Sigmoid colon (tissue), 7 donors: ENCODE measurements around the gene SLC17A7. TPM values are rescaled to one million over a fixed set of nuclear protein-coding genes. Genes with fewer than 3 reads are reported as not detected.
A peak's percentile ranks its signal among the peaks of the same experiment; 100 is the strongest.

Source experiments
- DNase-seq: peaks from one replicate; pipeline ENCODE4 v3.0.0-alpha.2; 2019
- H3K27ac ChIP-seq, 4 donors: fragments of 200-600 bp; sonication (generic); one replicate each; pipeline ENCODE4 v1.5.1; 2016 to 2019; ENCODE audit warnings: mild to moderate bottlenecking in 1 of 4
- H3K27me3 ChIP-seq, 3 donors: fragments of 200-600 bp; sonication (generic); one replicate each; pipeline ENCODE4 v1.5.1; 2019; ENCODE audit warnings: mild to moderate bottlenecking in 1 of 3
- H3K36me3 ChIP-seq, 4 donors: fragments of 200-600 bp; sonication (generic); one replicate each; pipeline ENCODE4 v1.5.1; 2016 to 2019
- H3K4me1 ChIP-seq, 4 donors: fragments of 200-600 bp; sonication (generic); one replicate each; pipeline ENCODE4 v1.5.1; 2017 to 2019
- H3K4me3 ChIP-seq, 4 donors: fragments of 200-600 bp; sonication (generic); one replicate each; pipeline ENCODE4 v1.5.1; 2017 to 2019; ENCODE audit warnings: mild to moderate bottlenecking in 2 of 4, moderate library complexity in 1 of 4
- H3K9me3 ChIP-seq, 4 donors: fragments of 200-600 bp in 3 of 4; sonication (generic) in 3 of 4; one replicate each; pipeline versions ENCODE4 v1.5.1 to v1.6.1; 2013 to 2019
- EP300 ChIP-seq, 4 donors: sonication (generic); formaldehyde crosslinking; IDR thresholded peaks; one replicate each; pipeline ENCODE4 v1.6.1; 2017; ENCODE audit warnings: antibody characterized with exemption in 4 of 4
- POLR2A ChIP-seq, 2 donors: fragments of 450-650 bp; IDR thresholded peaks; one replicate each; pipeline ENCODE4 v1.6.1; 2016; ENCODE audit warnings: antibody characterized with exemption in 2 of 2, mild to moderate bottlenecking in 2 of 2, moderate library complexity in 2 of 2
- POLR2AphosphoS5 ChIP-seq, 4 donors: sonication (generic); formaldehyde crosslinking; IDR thresholded peaks; one replicate each; pipeline ENCODE4 v1.6.1; 2017; ENCODE audit warnings: antibody characterized with exemption in 4 of 4
- WGBS, 2 donors: extraction: QIAGEN DNeasy Blood & Tissue Kit; methylation state at CpG; one replicate each; pipeline ENCODE4 v1.1.7; 2013; 5-methylcytosine and 5-hydroxymethylcytosine counted together
- intact Hi-C: fragments of 100-400 bp; cut with DNase I; formaldehyde crosslinking; loops from one replicate; pipeline ENCODE4 v1.15.1; 2023
- polyA plus RNA-seq, 3 donors: library from polyadenylated mRNA; stranded (reverse); fragments of 200-250 nt; gene quantifications; one replicate each; pipeline ENCODE4 v1.2.3, GENCODE V29; 2013
- total RNA-seq, 4 donors: library from RNA; depleted of rRNA; stranded (reverse); fragments of >200 nt; gene quantifications; one replicate each; pipeline ENCODE4 v1.1.0, GENCODE V29; 2016
- TF ChIP-seq, protein P1 (sequence below), 4 experiments: fragments of 450-650 bp in 3 of 4; fragments of 200-600 bp in 1 of 4; IDR thresholded peaks; one replicate each; pipeline ENCODE4 v1.5.1; 2016 to 2019; ENCODE audit warnings: antibody characterized with exemption in 4 of 4, mild to moderate bottlenecking in 3 of 4, moderate library complexity in 2 of 4
- donor health status: healthy with polysubstance abuse.
- donor health status: Bipolar disorder and iron deficiency.
- donor health status: healthy.

The SLC17A7 gene
- total and polyA plus RNA-seq, 7 donors = 0.23 to 1.8 (median 0.62) TPM; not detected in 1

DNA sequence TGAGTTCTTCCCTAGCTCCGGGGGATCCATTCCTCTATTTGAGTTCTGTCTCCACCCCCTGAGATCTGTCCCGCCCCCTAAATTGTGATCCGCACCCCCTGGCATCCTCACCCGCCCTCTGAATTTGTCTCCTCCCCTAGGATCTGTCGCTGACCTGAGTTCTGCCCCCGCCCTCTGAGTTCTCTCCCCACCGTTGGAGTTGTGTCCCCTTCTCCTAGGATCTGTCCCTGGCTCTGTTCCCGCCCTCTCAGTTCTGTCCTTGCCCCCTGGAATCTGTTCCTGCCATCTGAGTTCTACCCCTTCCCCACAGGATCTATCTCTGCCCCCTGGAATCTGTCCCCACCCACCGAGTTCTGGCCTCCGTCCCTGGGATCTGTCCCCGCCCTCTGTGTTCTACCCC is 1.0 kb upstream of the SLC17A7 start:
- no peak for TF ChIP-seq POLR2AphosphoS5 (IDR thresholded peaks at IDR 0.05)
- TF ChIP-seq POLR2A (IDR thresholded peaks at IDR 0.05) = no peak
- TF ChIP-seq EP300 (IDR thresholded peaks at IDR 0.05) = no peak
- TF ChIP-seq, protein P1, sequence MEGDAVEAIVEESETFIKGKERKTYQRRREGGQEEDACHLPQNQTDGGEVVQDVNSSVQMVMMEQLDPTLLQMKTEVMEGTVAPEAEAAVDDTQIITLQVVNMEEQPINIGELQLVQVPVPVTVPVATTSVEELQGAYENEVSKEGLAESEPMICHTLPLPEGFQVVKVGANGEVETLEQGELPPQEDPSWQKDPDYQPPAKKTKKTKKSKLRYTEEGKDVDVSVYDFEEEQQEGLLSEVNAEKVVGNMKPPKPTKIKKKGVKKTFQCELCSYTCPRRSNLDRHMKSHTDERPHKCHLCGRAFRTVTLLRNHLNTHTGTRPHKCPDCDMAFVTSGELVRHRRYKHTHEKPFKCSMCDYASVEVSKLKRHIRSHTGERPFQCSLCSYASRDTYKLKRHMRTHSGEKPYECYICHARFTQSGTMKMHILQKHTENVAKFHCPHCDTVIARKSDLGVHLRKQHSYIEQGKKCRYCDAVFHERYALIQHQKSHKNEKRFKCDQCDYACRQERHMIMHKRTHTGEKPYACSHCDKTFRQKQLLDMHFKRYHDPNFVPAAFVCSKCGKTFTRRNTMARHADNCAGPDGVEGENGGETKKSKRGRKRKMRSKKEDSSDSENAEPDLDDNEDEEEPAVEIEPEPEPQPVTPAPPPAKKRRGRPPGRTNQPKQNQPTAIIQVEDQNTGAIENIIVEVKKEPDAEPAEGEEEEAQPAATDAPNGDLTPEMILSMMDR (IDR thresholded peaks at IDR 0.05) = no peak
- peaks cover 0 to 11% (median 0%) of the 10 kb centered on the region in 4 donors for H3K36me3 ChIP-seq
- peak; percentile 86 for DNase-seq
- peaks cover 17 to 59% (median 53%) of the 10 kb centered on the region in 3 donors for H3K27me3 ChIP-seq
- peak overlapping the region; percentile 69 to 91 (median 74) for H3K27ac ChIP-seq
- no peaks in the 10 kb centered on the region for H3K9me3 ChIP-seq
- 3 to 11% methylated on average over 11 of the region's 11 CpGs for WGBS, 2 donors
- intact Hi-C loops = loop anchor here (5.0 kb wide), 1 partner anchor 175 kb away; no protein-coding TSS in a partner anchor
- peak overlapping the region in 3 of 4 donors; percentile 47 to 69 (median 63) for H3K4me3 ChIP-seq
- H3K4me1 ChIP-seq = peaks cover 0 to 24% (median 17%) of the 10 kb centered on the region in 4 donors

DNA sequence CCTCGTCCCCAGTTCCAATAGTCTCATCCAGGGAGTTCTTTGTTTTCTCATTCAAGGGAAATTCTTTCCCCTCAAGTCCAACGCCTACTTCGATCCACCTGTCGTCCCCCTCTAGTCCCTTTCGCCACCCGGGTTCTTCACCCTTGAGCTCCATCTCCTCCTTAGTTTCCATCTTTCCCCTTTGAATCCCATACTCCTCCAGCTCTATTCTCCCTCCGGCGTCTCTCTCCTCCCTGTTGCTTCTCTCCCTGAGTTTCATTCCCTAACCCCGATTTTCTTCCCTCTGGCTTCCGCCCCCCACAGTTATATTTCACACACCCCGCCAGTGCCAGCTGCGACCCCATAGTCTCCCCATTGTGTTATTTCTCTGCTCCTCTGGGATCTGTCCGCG is 628 bp upstream of the SLC17A7 start:
- no peak for TF ChIP-seq EP300 (IDR thresholded peaks at IDR 0.05)
- no peak for TF ChIP-seq POLR2A (IDR thresholded peaks at IDR 0.05)
- TF ChIP-seq POLR2AphosphoS5 (IDR thresholded peaks at IDR 0.05) = no peak
- TF ChIP-seq, protein P1 (IDR thresholded peaks at IDR 0.05) = no peak
- Histone ChIP-seq H3K4me3 (peak overlapping the region in 3 of 4 donors; percentile 47 to 69 (median 63)), H3K9me3 (no peaks in the 10 kb centered on the region), H3K27ac (peak overlapping the region in 3 of 4 donors; percentile 69 to 91 (median 77)), H3K36me3 (peaks cover 0 to 10% (median 0%) of the 10 kb centered on the region in 4 donors), H3K4me1 (peaks cover 0 to 24% (median 17%) of the 10 kb centered on the region in 4 donors), H3K27me3 (peaks cover 19 to 63% (median 57%) of the 10 kb centered on the region in 3 donors)
- WGBS, 2 donors = 22 to 32% methylated on average over 14 of the region's 14 CpGs
- intact Hi-C loops = loop anchor here (5.0 kb wide), 1 partner anchor 175 kb away; no protein-coding TSS in a partner anchor
- DNase-seq = no peak

DNA sequence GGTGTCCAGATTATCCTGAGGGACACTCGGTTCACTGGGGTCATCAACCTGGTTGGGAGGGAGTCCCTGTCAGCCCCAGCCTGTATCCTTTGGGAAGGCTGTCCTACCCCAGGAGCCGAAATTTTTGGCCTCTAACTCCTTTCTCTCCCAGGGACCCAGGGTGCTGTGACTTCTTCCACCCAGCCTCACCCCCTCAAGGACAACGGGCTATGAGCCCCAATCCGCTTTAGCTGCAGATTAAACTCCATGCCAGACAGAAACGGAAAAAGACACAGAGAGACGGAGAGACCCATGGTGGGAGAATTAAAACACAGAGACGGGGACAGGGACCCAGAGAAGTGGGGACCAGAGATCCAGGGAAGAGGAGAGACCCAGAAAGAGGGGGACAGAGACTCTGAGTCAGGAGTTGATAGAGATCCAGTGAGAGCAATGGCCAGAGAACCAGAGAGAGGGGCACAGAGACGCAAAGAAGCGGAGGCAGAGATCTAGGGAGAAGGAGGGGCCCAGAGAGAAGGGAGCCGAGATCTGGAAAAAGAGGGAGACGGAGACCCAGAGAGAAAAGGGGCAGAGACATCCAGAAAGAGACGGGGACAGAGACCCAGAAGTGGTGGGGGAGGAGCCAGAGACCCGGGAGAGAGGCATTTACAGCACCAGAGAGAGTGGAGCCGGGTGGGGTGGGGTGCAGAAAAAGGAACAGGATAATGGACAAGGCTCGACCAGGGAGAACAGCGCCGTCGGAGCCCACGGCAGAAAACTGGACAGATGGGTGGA is 703 bp downstream of the SLC17A7 start:
- peak overlapping the region in 3 of 4 donors; percentile 18 to 32 (median 18) for H3K4me3 ChIP-seq
- WGBS, 2 donors = 20 to 36% methylated on average over 19 of the region's 19 CpGs

DNA sequence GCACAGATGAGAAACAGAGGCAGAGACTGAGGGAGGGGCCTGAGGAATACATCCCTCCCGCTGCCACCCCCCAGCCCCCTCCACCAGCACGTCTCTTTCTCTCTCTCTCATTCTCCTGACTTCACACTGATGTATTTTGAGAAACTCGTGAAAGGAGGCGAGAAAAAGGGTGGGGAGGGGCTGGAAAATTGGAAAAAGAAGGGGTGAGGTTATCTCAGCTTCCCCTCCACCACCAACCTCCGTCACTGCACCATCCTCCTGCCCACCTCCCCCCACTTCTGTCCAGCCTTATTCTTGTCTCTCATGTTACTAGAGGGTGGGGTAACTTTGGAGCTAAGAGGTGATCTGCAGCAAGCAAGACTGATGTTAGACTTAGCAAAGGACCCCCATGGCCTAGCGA is 1.5 kb downstream of the SLC17A7 start:
- H3K27me3 ChIP-seq = peaks cover 28 to 84% (median 78%) of the 10 kb centered on the region in 3 donors
- TF ChIP-seq, protein P1 (IDR thresholded peaks at IDR 0.05) = no peak
- no peaks in the 10 kb centered on the region for H3K9me3 ChIP-seq
- no peaks in the 10 kb centered on the region for H3K36me3 ChIP-seq
- WGBS, 2 donors = 35 to 52% methylated on average over 6 of the region's 6 CpGs
- DNase-seq = no peak
- intact Hi-C loops = loop anchor here (5.0 kb wide), 1 partner anchor 173 kb away; no protein-coding TSS in a partner anchor
- no peak overlapping the region for H3K4me3 ChIP-seq
- H3K27ac ChIP-seq = no peak overlapping the region
- peaks cover 0 to 24% (median 17%) of the 10 kb centered on the region in 4 donors for H3K4me1 ChIP-seq

More for the DNA sequence above, 703 bp downstream of the SLC17A7 start:
- no peak for DNase-seq
- TF ChIP-seq EP300 (IDR thresholded peaks at IDR 0.05) (no peak), POLR2AphosphoS5 (IDR thresholded peaks at IDR 0.05) (no peak), POLR2A (IDR thresholded peaks at IDR 0.05) (no peak)
- TF ChIP-seq, protein P1 (IDR thresholded peaks at IDR 0.05) = no peak
- intact Hi-C loops = loop anchor here (5.0 kb wide), 1 partner anchor 173 kb away; no protein-coding TSS in a partner anchor
- H3K27ac ChIP-seq = no peak overlapping the region
- H3K9me3 ChIP-seq = no peaks in the 10 kb centered on the region
- H3K27me3 ChIP-seq = peaks cover 28 to 76% (median 71%) of the 10 kb centered on the region in 3 donors
- no peaks in the 10 kb centered on the region for H3K36me3 ChIP-seq
- H3K4me1 ChIP-seq = peaks cover 0 to 24% (median 17%) of the 10 kb centered on the region in 4 donors
